GM19467 (cell line): ENCODE data around the gene HDGFL1.

Experiments used
- ATAC-seq: cut with Tn5 transposase; IDR thresholded peaks from one replicate; pipeline ENCODE4 v1.9.1; 2021; ENCODE audit warnings: mild to moderate bottlenecking, moderate library complexity; ENCODE audit not compliant: unreplicated experiment

Gene HDGFL1

DNA sequence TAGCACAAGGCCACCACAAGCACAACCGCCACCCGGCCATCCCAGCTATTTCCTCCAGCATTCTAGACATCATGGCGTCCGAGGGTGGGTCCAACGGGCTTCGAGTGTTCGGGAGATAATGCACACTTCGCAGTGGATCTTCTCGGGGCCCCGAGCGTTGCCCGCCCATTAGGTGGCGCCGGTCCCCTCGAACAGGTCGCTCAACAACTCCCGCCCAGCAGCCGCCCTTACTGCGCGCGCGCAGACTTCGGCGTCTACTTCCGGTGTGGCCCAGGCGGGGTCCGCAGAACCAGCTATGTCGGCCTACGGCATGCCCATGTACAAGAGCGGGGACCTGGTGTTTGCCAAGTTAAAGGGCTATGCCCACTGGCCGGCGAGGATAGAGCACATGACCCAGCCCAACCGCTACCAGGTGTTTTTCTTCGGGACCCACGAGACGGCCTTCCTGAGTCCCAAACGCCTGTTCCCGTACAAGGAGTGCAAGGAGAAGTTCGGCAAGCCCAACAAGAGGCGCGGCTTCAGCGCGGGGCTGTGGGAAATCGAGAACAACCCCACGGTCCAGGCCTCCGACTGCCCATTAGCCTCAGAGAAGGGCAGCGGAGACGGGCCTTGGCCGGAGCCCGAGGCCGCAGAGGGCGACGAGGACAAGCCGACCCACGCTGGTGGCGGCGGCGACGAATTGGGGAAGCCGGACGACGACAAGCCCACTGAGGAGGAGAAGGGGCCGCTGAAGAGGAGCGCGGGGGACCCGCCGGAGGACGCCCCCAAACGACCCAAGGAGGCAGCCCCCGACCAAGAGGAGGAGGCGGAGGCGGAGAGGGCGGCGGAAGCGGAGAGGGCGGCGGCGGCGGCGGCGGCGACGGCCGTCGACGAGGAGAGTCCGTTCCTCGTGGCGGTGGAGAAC, at the start of gene HDGFL1:
HDGFL1 (plus strand) TSS at position 286 of the 904 bp plus-strand sequence; CDS start at position 296, 10 bp downstream.
- no peak for ATAC-seq

DNA sequence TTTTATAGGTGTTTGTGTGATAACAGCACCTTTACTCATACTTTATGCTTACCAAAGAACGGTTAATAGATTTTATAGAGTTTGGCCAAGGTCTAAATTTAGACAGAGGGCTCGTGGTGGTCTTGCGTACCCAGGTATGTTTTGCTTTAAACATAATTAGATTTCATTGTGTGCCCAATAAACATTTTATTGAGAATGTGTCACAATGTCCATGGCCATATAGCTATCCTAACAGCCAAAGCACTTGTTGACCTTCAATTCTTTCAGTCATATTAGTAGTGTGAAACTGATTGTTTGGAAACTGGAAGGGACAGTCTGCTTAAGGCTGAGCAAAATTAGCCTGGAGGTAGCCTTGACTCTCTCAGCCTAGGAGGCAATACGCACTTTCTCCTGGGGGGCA, 48.3 kb upstream of the HDGFL1 start:
- ATAC-seq, result no peak

DNA sequence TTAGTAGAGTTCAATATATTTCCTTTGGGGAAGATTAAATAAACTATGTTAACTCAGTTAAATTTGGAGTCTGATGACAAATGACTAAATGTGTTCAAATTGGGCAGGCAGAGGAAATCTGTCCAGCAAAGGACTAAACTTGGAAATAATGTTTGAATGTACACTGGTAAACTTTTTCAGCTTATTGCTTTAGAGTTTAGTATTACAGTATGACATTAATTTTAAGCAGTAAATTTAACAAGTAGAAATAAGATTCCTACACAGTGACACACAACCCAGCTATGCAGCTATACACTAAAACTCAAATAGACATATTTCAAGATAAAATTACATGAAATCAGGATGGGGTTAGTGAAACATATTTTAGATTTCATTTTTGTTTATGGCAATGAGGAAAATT, 42.6 kb upstream of the HDGFL1 start:
- no peak for ATAC-seq

- ATAC-seq, result no peak
These were observed 39.5 kb upstream of the HDGFL1 start for GRCh38 chr6:22529866-22530265.

GRCh38 chr6:22530506-22530905, 38.9 kb upstream of the HDGFL1 start:
- no peak for ATAC-seq

GRCh38 chr6:22536122-22536521, 33.2 kb upstream of the HDGFL1 start:
- ATAC-seq, result no peak

GRCh38 chr6:22544476-22544875, 24.9 kb upstream of the HDGFL1 start:
- ATAC-seq, result no peak

- ATAC-seq, result no peak
These were observed 24.3 kb upstream of the HDGFL1 start for GRCh38 chr6:22545051-22545450.

DNA sequence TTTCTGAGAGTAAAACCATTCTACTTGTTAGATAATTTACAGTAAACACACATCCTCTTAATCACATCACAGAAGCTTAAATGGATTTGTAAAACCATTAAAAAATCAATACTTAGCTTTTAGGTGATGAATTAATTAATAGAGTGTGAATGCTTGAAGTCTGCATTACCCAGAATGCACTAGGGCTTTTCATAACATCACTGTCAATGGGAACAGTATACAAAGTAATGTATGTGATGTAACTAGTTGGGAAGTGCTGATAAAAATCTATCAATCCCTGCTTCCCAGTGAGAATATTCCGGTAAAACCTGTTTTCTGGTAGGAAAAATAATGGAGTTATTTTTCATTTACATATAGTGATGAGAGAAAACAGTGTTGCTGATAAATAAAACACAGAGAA, 23.1 kb upstream of the HDGFL1 start:
- ATAC-seq, result no peak

GRCh38 chr6:22550971-22551670, 18.2 kb upstream of the HDGFL1 start:
- ATAC-seq, result no peak

GRCh38 chr6:22556266-22556665, 13.1 kb upstream of the HDGFL1 start:
- no peak for ATAC-seq

- no peak for ATAC-seq
These were observed 12.4 kb upstream of the HDGFL1 start for GRCh38 chr6:22557007-22557406.

- ATAC-seq, result no peak
These were observed 11.0 kb upstream of the HDGFL1 start for GRCh38 chr6:22558288-22558882.

GRCh38 chr6:22568854-22569253, 512 bp upstream of the HDGFL1 start:
- no peak for ATAC-seq

DNA sequence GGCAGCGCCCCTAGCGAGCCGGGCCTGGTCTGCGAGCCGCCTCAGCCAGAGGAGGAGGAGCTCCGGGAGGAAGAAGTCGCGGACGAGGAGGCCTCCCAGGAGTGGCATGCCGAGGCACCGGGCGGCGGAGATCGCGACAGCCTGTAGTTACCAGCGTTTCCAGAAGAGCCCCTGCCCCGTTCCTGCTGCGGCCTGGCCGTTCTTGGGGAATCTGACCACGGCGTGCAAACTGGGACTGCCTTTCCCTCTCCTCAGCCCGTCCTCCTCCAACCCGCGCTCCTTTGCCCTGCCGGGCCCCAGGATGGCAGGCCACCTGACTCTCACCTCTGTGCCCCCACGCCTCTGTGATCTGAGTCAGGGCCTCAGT, 802 bp downstream of the HDGFL1 start:
- no peak for ATAC-seq

- ATAC-seq, result no peak
These were observed 5.8 kb downstream of the HDGFL1 start for GRCh38 chr6:22575190-22575589.

GRCh38 chr6:22579439-22579838, 10.1 kb downstream of the HDGFL1 start:
- ATAC-seq, result no peak

GRCh38 chr6:22580337-22580736, 11.0 kb downstream of the HDGFL1 start:
- no peak for ATAC-seq

DNA sequence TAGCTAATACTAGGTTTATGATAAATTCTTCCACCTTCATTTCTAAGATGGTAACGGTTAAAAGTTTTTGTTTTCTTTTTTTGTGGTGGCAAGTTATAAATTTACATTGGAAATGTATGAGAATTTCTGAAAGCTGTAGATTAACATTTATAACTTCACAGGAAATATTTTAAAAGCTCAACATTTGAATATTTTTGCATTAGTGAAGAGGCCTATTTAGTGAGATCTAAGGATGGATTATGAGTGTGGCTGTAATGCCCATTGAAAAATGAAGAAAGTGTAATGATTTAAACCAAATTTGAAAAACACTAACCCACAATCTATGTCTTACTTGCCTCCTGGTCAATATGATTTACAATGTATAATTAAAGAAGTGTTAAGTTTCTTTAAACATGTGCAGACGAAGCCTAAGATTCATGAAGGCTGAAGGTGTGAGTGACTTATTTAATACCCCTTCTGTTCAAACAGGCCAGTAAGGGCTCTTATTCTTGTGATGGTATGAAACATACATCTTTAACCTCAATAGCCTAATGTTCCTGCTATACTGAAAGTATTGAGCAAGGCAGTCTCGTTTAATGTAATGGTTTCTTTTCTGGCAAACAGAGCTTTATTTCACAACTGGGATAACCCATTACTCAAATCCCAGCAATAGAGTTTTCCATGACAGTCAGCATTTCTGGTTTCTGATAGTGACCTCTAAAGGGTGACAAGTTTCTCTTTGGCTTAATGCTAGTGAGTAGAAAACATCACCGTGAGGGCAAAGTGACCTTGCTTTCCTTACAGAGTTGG, 13.2 kb downstream of the HDGFL1 start:
- no peak for ATAC-seq

GRCh38 chr6:22583230-22583629, 13.9 kb downstream of the HDGFL1 start:
- ATAC-seq, result no peak

DNA sequence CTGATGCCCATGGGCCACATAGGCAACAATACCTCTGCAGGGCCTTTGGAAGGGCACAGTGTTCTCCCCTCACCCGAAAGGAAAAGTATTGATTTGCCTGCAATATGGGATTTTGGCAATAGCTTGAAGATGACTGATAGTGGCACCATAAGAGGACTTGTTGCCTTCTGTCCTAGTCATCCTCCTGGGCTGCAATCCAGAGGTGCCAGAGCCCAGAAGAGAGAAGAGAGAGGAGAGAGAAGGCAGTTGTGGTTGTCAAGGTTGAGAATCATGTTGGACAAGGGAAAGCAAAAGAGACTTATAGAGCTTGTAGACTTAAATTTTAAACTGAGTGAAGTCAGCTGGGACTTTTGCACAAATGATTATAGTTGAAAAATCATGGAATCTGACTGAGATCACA, 14.6 kb downstream of the HDGFL1 start:
- ATAC-seq, result no peak
